Endometrial microvascular endothelial cells (primary cell): ENCODE measurements around the gene UVSSA. TPM values are rescaled to one million over a fixed set of nuclear protein-coding genes. Genes with fewer than 3 reads are reported as not detected.
"Not testable (repeated sequence)": the region's sequence is repeated elsewhere in the genome, so short reads cannot be mapped to it uniquely, and the experiment has no call there.

Source experiments
- in situ Hi-C: cut with HindIII; loops from 2 replicates; pipeline ENCODE4 v1.10.0; 2017; ENCODE audit warnings: low sequenced_read_pairs, low pct_unique_long_range_greater_than_20kb; ENCODE audit errors: inconsistent ontology term
- total RNA-seq: library from RNA; depleted of rRNA; stranded (reverse); fragments of >200 nt; gene quantifications from one replicate; pipeline ENCODE4 v1.2.3, GENCODE V29; 2015; ENCODE audit errors: inconsistent ontology term

UVSSA gene
- total RNA-seq, 1 donor from 2014 or later = 7.4 TPM

GRCh38 chr4:1410491-1411325, 63.7 kb downstream of the UVSSA start:
- in situ Hi-C loops = no loop called here

- in situ Hi-C loops = no loop called here
These were observed 64.7 kb downstream of the UVSSA start for GRCh38 chr4:1411436-1412375.

- in situ Hi-C loops = no loop called here
These were observed 65.6 kb downstream of the UVSSA start for GRCh38 chr4:1412376-1413203.

- in situ Hi-C loops = no loop called here
These were observed 66.2 kb downstream of the UVSSA start for GRCh38 chr4:1413204-1413663.

GRCh38 chr4:1413687-1414479, 66.9 kb downstream of the UVSSA start:
- in situ Hi-C loops = no loop called here

DNA sequence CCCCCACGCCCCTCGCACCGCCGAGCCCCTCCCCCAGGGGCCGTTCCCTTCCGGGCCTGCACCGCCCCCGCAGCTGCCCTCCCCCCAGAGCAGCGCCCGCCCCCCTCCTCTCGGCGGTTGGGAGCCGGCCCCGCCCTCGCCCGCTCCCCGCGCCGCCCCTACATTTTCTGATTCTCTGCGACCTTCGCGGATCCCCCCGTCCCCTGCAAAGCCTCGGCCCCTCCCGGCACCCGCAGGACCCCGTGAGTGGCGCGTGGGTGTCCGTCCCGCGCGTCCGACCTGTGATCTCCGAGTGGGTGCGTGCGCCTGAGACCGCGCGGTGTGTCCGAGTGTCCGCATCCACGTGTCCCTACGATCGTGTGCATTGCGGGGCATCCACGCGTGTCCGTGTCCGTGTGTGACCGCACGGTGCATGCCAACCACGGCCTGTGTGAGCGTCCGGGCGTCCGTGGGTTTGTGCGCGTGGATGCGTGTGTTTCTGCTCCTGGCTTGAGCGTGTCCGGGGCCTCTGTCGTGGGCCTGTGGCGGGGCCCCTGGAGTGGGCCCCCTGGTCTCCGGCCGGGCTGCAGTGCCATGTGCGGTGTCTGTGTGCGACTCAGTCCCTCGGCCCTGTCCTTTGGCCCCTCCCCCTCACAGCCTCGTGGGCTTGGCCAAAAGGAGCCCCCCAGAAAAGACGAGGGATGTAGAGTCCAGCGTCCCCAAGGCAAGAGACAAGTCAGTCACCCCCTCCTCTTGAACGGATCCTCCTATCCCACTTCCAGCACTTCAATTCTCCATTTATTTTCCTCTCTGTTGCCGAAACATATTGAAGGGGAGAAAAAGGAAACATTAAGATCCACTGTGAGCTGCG, 68.0 kb downstream of the UVSSA start:
- in situ Hi-C loops = no loop called here

- in situ Hi-C loops = no loop called here
These were observed 68.6 kb downstream of the UVSSA start for GRCh38 chr4:1415681-1415981.

GRCh38 chr4:1416051-1416947, 69.3 kb downstream of the UVSSA start:
- in situ Hi-C loops = no loop called here

DNA sequence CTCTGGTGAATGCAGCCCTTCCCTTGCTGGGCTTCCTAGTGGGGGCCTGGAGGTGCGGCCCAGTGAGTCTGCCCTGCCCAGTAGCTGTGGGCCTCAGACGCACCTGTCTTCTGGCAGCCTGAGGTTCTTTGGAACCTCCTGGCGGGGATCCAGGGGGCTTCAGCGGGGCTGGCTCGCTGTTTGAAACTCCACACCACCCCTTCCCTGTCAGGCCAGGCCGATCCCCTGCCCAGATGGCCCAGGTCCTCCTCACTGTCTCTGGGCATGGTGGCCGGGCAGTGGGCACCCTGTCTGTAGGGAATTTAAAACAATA, 69.9 kb downstream of the UVSSA start:
- in situ Hi-C loops = no loop called here

DNA sequence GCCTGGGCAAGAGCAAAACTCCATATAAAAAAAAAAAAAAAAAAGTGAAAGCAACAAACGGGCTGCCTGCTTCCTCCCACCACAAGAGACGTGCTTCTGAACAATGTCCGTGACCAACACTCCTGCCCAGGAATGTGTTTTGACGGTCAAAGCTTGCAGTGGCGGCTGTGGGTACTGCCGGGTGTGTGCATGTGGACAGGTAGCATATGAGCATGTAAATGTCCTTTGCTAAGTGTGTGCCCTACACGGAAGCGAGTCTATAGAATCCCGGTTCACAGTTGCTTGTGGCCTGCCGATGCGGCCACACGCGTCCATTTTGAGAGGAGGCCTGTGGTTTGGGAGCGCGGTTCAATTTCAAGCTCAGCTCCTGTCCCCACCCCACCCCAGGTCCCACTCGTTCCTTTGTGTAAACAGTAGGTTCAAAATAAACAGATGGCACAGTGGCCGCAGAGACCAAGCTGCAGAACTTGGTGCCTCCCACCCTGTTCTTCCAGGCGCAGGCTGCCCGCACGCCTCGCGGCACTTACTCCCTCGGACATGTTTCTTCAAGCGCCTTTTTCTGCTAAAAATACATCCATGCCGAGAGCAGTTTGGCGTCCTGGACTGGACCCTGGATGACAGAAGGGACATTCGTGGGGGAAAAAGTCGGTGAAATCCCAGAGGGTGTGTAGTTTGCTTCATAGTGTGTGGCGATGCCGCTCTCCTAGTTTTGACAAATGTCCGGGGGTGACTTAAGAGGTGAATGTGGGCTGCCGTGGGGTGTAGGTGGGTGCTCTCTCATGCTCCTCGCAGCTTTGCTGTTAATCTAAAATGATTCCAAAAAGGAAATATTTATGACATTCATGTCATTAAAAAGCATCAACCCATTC, 70.7 kb downstream of the UVSSA start:
- in situ Hi-C loops = no loop called here

- in situ Hi-C loops = no loop called here
These were observed 71.7 kb downstream of the UVSSA start for GRCh38 chr4:1418494-1419285.

- in situ Hi-C loops = no loop called here
These were observed 72.7 kb downstream of the UVSSA start for GRCh38 chr4:1419708-1420107.

DNA sequence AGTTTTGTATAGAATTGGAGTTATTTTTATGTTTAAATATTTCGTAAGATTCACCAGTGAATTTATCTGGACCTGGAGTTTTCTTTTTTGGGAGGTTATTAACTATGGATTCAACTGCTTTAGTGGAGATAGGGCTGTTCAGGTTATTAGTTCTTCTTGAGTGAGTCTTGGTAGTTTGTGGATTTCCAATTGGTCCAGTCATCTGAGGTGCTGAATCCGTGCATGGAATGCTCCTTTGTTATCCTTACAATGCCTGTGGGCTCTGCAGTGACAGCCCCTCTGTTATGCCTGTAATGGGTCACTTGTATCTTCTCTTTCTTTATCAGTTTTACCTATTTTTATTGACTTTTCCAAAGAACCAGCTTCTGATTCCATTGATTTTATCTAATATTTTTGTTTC, 74.6 kb downstream of the UVSSA start:
- in situ Hi-C loops = no loop called here

DNA sequence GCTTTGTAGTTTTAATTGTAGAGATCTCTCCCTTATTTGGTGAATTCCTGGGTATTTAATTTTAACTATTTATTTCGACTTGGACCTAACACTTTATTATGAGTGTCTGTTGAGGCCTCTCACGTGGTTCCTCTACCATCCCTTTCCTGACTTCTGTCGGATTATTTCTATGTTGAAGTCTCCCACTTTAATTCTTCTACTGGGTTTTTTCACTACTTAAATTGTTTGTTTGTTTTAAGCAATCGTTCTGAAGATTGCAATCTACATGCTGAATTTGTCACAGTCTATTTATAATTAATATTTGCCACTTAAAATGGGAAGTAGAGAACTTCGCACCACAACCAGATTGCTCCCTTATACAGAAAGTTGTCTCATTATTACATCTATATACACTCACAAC, 80.0 kb downstream of the UVSSA start:
- in situ Hi-C loops = no loop called here

DNA sequence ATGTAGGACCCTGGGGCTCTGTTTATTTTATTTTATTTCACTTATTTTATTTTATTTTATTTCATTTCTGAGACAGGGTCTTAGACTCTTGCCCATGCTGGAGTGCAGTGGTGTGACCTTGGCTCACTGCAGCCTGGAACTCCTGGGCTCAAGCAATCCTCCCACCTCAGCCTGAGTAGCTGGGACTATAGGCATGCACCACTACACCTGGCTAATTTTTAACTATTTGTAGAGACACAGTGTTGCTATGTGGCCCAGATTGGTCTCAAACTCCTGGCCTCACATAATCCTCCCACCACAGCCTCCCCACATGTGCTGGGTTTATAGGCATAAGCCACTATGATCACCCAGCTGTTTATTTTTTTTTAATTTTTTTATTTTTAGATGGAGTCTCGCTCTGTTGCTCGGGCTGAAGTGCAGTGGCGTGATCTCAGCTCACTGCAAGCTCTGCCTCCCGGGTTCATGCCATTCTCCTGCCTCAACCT, 96.7 kb downstream of the UVSSA start:
- in situ Hi-C loops = not testable (repeated sequence)
